GM19351 (cell line): ENCODE measurements around the gene NTN1.
"Not testable (repeated sequence)": the region's sequence is repeated elsewhere in the genome, so short reads cannot be mapped to it uniquely, and the experiment has no call there.

ENCODE experiments used
- ATAC-seq: cut with Tn5 transposase; IDR thresholded peaks from one replicate; pipeline ENCODE4 v1.9.1; 2021; ENCODE audit warnings: mild to moderate bottlenecking, moderate library complexity; ENCODE audit not compliant: unreplicated experiment

The NTN1 gene

GRCh38 chr17:9080296-9080914, 59.1 kb downstream of the NTN1 start:
- ATAC-seq: no peak

DNA sequence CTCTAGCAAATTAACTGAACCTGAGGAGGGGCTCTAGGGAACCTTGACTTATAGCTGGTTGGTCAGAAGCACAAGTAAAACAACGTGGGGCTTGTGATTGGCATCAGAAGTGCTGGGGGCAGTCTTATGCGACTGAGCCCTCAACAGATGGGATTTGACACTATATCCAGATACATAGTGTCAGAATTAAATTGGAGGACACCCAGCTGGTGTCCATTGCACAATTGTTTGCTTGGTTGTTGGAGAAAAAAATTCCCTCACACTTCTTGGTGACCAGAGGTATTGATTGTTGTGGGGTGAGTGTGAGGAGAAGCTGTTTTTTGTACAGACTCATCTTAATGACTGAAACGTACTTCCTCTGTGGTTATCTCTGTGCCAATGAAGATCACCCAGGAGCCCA, 59.7 kb downstream of the NTN1 start:
- no peak for ATAC-seq

GRCh38 chr17:9086577-9086976, 65.3 kb downstream of the NTN1 start:
- ATAC-seq: no peak

GRCh38 chr17:9087921-9088320, 66.6 kb downstream of the NTN1 start:
- ATAC-seq: no peak

- no peak for ATAC-seq
Measured at GRCh38 chr17:9090641-9091096, 69.4 kb downstream of the NTN1 start.

- no peak for ATAC-seq
Measured at GRCh38 chr17:9094193-9094592, 72.9 kb downstream of the NTN1 start.

DNA sequence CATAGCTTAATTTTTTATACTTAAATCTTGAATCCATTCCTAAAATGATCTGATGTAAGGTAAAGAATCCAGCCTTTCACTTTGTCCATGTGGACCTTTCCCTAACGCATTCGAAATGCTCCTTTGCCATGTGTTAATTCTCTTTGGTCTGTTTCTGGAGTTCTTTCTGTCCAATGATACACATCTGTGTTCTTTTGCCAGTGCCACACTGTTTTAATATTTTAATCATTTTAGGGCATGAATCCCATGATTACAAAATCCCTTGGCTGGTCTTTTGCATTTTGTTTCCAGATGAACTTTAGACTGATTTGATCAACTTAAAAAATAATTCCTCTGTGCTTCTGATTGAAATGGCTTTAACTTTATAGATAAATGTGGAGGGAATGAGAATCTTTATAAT, 74.1 kb downstream of the NTN1 start:
- no peak for ATAC-seq

DNA sequence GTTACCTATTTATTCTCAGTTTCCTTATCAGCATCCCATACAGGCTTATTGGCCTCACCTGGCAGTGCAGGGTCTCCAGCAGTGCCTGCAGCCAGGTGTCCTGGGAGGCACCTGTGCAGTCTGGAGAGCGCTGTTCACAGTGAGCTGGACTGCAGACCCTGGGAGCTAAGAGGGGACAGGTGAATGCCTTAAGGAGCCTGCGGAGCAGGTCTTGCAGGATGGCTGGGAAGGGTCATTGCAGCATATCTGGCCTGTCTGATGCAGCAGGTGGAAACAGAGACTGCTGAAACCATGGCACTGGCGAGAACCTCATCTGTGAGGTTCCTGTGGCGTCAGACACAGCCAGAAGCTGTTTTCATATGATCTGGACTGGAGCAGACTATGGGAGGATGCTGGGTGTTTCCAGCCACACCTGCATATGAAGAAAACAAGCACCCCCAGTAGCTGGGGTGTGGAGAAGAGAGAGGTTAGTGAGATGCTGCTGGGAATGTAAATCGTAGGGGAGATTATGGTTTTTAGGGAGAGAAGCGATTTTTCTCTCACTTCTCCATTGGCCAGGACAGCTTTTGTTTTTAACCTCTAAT, 77.0 kb downstream of the NTN1 start:
- no peak for ATAC-seq

GRCh38 chr17:9101356-9101755, 80.0 kb downstream of the NTN1 start:
- no peak for ATAC-seq

GRCh38 chr17:9103193-9103592, 81.9 kb downstream of the NTN1 start:
- not testable (repeated sequence) for ATAC-seq

GRCh38 chr17:9104370-9105041, 83.2 kb downstream of the NTN1 start:
- no peak for ATAC-seq

DNA sequence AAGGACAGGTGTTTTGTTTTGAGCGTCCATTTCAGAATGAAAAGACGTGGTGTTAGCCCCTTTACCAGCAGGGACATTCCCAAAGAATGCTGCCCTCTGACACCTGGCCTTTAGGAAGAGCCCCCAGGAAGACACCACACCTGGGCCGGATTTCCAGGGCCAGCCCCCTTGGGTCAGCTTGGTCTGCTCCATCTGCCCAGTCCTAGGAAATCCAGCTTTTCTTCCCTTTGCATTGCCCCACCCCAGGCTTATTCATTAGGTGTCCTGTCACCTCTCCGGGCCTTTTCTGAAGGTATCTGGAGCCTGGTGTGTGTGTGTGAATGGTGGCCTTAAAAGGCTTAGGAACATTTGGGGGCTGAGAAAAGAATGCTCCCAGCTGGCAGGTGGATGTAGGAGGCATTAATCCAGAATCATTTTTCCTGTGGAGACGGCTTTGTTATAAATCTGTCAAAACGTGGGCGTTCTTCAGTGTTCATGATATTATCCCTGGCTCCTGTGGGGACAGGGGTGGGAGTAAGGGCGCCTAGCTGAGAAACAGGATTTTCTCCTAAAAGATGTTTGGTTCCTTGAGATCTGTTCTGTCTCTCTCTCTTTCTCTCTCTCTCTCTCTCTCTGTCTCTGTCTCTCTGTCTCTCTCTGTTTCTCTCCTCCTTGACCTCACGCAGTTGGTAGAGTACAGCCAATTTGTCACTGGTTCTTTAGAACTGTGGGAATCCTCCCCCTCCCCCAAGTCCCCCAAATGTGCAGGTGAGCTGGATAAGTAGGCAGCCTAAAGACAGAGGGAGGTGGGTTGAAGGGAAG, 84.0 kb downstream of the NTN1 start:
- no peak for ATAC-seq

- ATAC-seq: not testable (repeated sequence)
Measured at GRCh38 chr17:9106278-9106677, 85.0 kb downstream of the NTN1 start.

DNA sequence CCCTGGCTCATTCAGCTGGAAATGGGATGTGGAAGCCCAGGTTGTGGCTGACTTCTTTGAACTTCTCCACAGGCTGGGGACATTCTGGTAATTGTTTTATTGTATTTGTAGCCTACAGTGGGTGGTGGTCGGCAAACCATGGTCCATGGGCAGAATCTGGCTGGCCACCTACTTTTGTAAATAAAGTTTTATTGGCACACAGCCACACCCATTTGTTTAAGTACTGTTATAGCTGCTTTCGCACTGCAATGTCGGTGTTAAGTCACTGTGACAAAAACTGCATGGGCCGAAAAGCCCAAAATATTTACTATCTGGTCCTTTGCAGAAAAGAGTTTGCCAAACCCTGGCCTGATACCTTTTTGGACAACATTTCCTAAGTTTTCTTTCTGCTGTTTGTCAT, 86.2 kb downstream of the NTN1 start:
- ATAC-seq: no peak

DNA sequence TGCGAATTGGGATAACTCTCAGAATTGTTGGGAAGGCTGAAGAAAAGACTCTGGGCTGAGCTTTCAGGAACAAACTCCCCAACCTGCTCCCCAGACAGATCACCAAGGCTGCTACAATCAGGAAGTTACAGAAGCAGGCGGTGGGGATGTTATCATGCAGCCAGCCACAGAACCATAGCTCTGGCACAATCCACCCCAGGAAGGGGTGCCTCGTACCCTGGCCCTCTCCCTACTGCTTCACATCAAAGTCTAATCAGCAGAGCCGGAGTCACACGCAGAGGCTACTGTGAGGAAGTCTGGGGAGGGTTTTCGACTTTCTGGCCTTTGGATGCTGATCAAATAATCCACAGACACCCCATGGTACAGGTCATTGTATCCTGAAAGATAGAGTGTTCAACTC, 86.8 kb downstream of the NTN1 start:
- no peak for ATAC-seq

DNA sequence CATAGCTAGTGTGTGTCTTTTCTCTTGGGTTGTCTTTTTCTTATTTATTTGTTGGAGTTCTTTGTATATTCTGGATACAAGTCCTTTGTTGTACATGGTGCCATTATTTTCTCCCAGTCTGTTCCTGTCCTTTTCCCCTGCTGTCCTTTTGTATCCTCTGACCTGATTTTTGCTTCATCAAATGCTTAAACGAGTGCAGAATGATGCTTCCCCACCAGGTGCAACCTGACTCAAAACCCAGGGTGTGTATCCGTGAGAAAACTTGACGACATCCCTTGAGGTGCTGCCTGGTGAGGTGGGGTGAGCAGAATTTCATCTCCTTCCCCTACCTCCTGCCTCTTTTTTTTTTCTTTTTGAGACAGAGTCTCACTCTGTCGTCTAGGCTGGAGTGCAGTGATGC, 88.6 kb downstream of the NTN1 start:
- no peak for ATAC-seq

DNA sequence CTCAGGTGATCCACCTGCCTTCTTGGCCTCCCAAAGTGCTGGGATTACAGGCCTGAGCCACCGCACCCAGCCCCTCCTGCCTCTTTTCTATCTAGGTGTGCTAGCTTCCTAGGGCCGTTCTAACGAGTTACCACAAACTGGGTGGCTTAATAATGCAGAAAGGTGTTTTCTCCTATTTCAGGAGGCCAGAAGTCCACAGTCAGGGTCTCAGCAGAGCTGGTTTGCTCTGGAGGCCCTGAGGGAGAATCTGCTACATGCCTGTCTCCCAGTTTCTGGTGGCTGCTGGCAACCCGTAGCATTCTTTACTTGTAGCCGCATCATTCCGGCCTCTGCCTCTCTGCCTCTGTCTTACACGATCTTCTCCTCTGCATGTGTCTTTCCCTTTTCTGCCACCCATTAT, 89.2 kb downstream of the NTN1 start:
- no peak for ATAC-seq

GRCh38 chr17:9115214-9116191, 94.2 kb downstream of the NTN1 start:
- ATAC-seq: no peak

GRCh38 chr17:9116311-9116835, 95.1 kb downstream of the NTN1 start:
- ATAC-seq: no peak

DNA sequence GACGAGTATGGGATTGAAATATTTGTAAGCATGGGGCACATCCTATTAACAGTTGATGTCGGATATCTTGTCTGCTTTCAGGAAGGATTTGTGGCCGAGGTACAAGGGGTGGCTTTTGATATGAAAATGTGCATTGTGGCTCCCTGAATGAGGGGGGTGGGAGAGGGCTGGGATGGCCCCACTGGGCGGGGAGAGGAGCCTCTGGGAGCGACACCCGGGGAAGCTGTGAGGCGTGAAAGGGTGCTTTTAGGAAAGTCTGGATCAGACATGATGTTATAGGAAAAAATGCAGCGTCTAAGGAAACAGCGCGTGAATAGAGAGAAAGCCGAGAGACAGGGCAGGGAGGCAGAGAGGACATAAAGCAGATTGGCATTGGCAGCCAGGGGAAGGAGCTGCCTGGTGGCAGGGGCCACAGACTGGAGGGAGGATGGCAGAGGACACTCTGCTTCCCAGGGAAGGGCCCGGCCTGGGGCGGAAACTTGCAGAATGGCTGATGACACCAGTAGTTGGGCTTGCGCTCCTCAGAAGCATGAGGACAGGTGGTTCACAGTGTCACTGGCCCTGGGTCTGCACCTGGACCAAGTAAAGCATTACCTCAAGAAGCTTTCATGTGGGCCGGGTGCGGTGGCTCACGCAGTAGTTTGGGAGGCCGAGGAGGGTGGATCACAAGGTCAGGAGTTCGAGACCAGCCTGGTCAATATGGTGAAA, 95.7 kb downstream of the NTN1 start:
- ATAC-seq: no peak
